ENCODE measurements around the gene RNF111.

- TF ChIP-seq CTCF (IDR thresholded peaks at IDR 0.05) (no peak), POLR2A (IDR thresholded peaks at IDR 0.05) (no peak)
Measured at GRCh38 chr15:59119625-59120024, 132.2 kb downstream of the RNF111 start.
